ENCODE data around the gene TIAM2.
"Not testable (repeated sequence)": the region's sequence is repeated elsewhere in the genome, so short reads cannot be mapped to it uniquely, and the experiment has no call there.

DNA sequence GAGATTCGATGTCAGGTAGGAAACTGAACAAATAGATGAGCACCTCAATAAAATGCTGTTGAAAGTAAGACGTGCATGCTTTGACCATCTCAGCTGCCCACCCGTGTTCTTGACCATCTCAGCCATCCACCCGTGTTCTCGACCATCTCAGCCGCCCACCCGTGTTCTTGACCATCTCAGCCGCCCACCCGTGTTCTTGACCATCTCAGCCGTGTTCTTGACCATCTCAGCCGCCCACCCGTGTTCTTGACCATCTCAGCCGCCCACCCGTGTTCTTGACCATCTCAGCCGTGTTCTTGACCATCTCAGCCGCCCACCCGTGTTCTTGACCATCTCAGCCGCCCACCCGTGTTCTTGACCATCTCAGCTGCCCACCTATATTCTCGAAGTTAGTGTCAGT is 223.6 kb downstream of the TIAM2 start:
- TF ChIP-seq EZH2phosphoT487 (IDR thresholded peaks at IDR 0.05; ENCODE audit: unreplicated experiment); POLR2AphosphoS5 (IDR thresholded peaks at IDR 0.05; ENCODE audit: low read depth); JUNB (IDR thresholded peaks at IDR 0.05; ENCODE audit: unreplicated experiment): not testable (repeated sequence)
- TF ChIP-seq, protein P1, sequence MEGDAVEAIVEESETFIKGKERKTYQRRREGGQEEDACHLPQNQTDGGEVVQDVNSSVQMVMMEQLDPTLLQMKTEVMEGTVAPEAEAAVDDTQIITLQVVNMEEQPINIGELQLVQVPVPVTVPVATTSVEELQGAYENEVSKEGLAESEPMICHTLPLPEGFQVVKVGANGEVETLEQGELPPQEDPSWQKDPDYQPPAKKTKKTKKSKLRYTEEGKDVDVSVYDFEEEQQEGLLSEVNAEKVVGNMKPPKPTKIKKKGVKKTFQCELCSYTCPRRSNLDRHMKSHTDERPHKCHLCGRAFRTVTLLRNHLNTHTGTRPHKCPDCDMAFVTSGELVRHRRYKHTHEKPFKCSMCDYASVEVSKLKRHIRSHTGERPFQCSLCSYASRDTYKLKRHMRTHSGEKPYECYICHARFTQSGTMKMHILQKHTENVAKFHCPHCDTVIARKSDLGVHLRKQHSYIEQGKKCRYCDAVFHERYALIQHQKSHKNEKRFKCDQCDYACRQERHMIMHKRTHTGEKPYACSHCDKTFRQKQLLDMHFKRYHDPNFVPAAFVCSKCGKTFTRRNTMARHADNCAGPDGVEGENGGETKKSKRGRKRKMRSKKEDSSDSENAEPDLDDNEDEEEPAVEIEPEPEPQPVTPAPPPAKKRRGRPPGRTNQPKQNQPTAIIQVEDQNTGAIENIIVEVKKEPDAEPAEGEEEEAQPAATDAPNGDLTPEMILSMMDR (conservative IDR thresholded peaks at IDR 0.05; ENCODE audit: low read depth in 2 of 2) = not testable (repeated sequence)
- TF ChIP-seq, protein P2, sequence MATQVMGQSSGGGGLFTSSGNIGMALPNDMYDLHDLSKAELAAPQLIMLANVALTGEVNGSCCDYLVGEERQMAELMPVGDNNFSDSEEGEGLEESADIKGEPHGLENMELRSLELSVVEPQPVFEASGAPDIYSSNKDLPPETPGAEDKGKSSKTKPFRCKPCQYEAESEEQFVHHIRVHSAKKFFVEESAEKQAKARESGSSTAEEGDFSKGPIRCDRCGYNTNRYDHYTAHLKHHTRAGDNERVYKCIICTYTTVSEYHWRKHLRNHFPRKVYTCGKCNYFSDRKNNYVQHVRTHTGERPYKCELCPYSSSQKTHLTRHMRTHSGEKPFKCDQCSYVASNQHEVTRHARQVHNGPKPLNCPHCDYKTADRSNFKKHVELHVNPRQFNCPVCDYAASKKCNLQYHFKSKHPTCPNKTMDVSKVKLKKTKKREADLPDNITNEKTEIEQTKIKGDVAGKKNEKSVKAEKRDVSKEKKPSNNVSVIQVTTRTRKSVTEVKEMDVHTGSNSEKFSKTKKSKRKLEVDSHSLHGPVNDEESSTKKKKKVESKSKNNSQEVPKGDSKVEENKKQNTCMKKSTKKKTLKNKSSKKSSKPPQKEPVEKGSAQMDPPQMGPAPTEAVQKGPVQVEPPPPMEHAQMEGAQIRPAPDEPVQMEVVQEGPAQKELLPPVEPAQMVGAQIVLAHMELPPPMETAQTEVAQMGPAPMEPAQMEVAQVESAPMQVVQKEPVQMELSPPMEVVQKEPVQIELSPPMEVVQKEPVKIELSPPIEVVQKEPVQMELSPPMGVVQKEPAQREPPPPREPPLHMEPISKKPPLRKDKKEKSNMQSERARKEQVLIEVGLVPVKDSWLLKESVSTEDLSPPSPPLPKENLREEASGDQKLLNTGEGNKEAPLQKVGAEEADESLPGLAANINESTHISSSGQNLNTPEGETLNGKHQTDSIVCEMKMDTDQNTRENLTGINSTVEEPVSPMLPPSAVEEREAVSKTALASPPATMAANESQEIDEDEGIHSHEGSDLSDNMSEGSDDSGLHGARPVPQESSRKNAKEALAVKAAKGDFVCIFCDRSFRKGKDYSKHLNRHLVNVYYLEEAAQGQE (IDR thresholded peaks at IDR 0.05; ENCODE audit: unreplicated experiment) = not testable (repeated sequence)
